AML-193 (cell line): ENCODE results near the gene SLIT3.

Source experiments
- DNase-seq, 2 experiments: peaks; one replicate each; lab custom pipeline; 2025; lab: John Stamatoyannopoulos, UW

The SLIT3 gene

DNA sequence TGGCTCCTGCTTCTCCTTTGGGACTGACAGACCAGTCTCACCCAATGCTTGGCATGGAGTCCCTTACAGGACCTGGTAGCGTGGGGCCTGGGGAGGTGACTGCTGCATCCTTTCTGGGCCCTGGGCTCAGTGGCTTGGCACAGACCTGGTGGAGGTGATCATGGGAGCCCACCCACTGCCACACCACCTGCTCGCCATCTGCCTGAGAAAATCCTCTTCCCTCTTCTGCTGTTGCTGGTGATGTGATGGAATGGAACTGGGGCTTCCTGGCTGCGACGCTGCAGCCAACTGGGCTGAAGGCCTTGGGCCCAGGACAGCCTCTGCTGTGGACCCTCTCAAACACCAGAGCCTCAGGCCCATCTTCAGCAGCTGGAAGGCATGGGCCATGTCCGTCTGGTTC, 599.3 kb downstream of the SLIT3 start:
- DNase-seq: no peak

DNA sequence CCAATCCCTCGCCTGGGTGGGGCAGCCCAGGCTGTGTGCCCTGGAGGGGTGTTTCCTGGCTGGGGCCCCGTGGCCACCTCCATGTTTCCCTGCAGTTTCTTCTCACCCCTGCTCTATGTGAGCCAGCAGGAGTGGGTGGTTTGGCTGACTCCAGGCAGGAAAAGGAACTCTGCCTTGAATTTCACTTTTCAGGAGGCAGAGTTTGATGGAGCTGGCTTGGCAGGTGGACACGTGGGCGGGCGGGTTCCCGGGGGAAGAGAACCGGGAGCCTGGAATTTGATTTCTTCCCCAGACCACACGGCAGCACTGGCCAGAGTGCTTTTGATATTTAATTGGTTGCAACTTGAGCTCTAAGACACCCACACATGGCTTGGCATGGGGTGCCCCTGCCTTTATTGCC, 601.9 kb downstream of the SLIT3 start:
- DNase-seq: no peak

DNA sequence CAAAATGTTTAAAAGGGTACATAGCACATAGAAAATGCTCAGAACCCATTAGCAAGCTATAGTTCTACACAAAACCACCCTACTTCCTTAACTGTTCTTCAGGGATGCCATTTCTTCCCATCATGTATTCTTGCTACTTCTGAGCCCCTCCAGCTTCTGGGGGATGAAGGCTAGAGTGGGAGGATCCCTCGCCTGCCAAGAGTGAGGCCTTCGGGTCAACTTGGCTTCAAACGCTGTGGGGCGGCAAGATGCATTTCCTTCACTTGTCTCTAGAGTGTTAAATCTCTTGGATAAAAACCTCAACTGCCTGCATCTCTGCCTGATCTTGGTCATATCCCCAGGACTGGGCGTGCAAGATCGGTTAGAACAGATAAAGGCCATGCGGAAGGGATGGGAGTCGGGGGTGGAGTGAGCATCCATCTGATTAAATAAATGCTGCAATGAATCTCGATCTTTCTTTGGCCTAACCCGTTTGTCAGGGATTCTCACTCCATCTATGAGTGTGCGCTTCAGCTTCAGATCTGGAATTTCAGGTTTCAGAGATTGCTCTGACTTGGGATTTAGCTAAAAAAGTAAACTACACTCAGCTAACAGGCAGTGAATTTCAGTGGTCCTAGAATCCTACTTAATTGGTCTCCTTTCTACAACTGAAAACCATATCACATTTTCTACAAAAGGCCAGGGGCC, 603.8 kb downstream of the SLIT3 start:
- DNase-seq: no peak

DNA sequence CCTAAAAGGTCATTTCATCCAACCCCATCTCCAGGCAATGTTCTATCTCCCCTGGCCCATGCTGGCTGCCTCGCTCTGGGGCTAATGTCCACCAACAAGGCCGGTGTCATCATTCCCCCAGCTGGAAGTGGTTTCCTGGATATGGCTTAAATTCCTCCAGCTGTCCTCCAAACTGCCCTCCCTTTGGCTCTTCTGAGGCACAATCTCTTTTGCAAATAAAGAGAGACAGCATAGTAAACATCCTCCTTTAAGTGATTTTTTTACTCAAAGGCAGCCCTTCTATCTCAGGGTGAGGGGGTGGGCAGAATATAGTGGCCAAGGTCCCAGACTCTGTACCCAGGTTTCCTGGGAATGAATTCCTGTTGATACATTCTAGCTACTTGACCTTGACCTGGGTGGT, 604.3 kb downstream of the SLIT3 start:
- DNase-seq: no peak

DNA sequence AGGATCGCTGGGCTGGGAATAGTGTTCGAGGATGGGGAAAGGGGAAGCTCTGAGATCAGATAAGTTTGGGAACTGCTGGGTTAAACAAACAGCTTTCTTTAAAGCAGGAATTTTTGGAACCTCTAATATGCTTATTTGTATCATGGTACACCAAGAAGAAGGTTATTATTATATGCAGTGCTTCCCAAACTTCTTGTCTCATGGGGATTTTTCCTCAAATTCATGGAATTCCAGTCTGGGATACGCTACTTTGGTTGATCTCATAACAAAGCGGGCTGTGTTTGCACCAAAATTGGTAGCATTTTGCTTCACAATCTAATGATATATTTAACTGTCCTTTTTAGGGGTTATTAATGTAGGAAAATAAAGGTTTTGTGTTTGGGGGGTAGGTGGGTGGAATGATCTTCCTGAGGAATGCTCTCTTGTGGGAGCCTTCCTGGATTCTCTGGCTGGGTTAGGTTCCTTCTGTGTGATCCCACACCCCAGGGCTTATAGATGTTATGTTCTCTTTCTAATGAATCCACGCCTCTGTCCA, 605.6 kb downstream of the SLIT3 start:
- no peak for DNase-seq

DNA sequence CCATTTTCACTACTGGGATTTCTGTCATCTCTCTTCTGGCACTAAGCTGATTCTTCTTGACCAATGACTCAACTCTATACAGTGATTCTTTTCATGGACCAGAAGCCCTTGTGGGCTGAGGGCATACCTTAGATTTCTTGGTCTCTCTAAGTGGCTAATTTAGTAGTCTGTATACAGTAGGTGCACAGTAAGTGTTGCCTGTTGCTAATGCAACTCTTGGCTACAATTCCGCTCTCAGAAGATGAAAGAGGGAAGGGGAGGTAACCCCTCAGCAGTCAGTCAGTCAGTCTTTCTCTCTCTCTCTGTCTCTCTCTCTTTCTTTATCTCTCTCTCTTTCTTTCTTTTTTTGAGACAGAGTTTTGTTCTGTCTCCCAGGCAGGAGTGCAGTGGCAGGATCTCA, 606.6 kb downstream of the SLIT3 start:
- no peak for DNase-seq

DNA sequence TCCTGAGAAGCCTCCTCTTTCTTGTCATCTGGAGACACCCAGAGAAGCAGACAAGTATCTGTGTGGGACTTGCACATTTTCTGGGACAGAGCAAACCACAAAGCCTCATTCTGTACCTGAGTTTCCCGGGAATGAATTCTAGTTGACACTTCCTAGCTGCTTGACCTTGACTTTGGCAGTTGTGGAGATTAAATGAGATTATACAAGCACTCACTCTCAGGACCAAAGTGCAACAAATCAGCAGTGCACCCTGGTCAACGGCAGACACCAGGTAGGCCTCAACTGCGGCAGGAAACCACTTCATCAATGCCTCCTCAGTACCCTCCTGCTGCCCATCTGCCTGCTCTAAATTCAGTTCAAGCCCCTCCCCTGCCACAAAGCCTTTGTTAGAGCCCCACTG, 607.1 kb downstream of the SLIT3 start:
- no peak for DNase-seq

DNA sequence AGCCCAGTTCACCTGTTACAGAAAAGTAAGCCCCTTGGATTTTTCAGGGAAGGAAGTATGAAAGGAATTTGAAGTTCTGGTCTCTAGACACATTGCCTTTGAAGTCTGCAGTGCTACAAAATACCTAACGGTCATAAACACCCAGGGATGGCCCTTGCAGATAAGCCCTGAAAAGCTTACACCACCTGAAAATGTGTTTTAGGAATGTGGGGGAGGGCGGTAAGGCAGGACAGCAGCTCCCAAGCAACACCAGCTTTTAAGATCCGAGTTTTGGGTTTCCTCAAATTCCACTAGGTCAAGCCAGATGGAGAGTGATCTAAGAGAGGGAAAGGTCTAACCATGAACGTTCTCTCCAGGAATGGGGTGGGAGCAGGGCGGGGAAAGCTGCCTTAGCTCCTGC, 607.6 kb downstream of the SLIT3 start:
- DNase-seq: no peak

DNA sequence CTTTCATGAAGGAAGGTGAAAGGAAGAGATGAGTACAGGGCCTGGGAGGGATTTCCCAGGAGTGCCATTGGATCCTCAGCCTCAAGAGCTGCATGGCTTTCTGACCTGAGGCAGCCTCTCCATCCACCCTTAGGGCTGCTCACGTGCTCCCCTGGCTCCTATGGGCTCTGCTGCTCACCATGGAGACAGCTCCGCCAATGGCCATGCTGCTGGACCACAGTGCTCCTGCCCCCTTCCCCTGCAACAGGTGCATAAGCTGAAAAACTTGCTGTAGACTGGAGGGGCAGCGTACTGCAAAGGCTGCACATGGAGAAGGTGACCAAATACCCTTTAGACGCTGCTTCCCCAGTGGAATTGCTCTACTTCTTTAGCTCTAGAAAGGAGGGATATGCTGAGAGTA, 609.0 kb downstream of the SLIT3 start:
- no peak for DNase-seq

DNA sequence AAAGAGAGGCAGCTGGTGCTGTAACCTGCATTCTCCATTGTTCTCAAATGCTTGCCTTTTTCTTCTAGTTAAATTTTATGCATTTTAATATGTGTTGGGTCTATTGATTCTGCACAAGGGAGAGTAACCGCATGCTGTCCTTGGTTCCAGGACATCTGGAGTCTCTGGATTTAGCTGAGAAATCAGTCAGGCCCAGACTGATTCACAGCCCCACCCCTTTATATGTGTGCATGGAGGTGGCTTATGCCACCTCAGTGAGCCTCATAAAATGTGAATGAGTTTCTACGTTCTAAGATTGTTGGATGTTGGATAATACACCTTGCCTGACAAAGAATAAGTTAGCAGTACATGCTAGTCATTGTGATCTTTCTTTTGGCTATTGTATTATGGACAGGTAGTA, 611.7 kb downstream of the SLIT3 start:
- DNase-seq: no peak

DNA sequence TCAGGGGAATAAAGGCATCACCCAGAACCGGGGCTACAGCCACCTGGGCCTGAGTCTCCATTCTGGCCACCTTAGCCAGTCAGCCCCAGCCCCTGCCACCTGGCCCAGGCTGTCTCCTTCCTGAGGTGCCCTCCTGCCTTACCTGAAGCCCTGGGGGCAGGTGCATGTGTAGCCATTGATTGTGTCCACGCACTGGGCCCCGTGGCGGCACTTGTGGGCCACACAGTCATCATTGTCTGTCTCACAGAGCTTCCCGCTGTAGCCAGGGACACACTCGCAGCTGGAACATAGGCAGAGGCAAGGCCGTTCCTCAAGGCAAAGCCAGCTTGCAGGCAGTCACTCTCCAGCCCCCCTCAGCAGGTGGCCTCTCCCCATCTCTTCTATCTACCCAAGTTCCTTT, 614.1 kb downstream of the SLIT3 start:
- DNase-seq: no peak

DNA sequence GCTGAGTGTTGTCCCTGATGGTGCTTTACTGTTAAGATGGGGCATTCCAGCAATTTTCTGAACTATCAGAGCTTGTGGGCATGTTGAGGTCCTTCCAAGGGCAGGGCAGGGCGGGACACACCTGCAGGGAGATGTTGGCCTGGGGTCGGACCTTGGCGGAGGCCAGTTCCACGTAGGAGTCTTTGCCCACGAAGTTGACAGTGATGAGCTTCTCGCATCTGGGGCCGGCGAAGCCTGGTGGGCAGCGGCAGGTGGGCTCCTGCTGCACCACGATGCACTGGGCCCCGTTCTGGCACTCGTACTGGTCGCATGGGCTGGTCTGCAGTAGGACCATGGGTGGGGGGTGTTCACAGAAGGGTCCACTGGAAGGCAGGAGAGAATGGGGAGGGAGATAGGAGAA, 615.4 kb downstream of the SLIT3 start:
- DNase-seq: no peak

DNA sequence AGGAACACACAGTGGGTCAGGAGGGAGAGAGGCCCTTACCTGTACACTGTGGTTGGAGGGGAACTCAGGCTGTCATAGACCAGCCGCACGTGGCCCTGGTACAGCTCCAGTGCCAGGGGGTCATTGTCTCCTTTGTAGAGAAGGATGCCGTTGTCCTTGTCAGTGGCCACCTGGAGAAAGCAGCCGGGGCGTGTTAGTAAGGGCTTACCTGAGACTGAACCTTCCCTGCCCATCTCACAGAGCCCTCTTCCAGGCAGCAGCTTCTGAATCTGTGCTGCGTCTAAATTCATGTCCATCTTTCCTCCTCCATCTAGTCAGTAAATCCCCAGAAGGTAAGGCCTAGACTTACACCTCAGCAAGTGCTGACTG, 617.0 kb downstream of the SLIT3 start:
- no peak for DNase-seq

DNA sequence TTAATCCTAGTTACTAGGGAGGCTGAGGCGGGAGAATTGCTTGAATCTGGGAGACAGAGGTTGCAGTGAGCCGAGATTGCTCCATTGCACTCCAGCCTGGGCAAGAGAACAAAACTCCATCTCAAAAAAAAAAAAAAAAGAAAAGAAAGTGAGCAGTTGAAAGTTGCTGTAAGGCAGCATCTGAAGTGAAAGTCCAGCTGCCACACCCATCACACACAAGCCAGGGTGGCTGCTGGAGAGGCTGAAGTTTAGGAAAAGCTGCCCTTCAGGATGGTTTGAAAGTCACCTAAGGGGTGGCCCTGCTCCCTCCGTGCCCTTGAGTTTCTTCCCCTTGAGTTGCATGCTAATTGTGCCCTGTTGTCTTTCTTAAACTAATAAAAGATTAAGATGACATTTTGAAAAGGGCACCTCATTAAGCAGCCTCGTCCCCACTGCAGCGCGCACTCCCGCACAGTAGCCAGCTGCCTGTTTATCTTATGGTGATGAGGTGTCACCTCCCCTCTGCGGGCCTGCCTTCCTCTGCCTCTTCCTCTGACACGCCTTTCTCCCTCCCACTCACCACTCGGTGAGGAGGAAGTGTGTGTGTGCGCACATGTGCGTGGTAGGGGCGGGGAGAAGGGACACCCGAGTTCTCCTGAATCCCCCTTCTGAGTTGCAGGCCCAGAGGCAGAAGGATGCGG, 617.6 kb downstream of the SLIT3 start:
- DNase-seq: no peak

DNA sequence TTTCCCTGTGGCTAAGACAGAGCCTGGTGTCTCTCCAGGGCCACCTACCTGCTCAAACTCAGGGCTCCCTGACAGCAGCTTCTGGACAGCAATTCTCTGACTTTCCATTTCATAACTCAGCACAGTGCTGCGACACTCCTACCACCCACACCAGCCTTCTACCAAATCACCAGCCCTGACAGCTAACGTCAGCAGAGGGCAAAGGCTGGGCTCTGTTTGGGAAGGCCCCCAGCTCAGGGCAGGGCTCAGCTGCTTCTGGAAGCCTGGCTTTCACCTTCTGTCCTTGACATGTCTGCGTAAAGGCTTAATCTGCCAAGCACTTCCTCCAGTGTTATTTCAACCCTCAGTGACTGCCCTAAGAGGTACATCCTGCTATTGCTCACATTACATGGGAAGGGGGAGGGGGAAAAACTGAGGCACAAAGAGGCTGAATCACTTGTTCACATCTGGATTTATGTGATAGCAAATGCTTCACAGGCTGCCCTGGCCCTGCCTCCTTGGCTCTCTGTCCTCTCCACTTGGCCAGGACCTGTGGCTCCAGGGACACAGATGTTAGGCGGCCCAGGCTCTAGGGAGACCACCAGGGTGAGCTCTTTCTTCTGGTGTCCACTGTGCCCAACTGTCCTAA, 619.3 kb downstream of the SLIT3 start:
- no peak for DNase-seq

DNA sequence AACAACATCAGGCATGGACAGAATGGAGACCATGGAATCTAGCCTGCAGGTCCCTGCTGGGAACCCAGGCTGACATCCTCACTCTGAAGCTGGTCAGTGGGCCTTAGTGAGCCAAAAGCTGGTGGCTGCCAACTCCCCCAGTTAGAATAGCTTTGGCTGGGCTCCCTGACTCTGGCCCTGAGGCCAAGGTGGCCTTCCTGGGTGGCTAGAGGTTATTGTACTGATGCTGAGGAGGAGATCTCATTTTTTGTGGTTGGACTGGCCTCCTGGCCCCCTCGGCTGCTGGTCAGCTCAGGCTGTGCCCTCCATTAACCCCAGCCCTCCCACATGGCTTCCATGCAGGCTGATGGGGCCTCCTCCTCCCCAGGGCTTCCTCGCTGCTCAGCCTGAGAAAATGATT, 620.5 kb downstream of the SLIT3 start:
- DNase-seq: no peak

DNA sequence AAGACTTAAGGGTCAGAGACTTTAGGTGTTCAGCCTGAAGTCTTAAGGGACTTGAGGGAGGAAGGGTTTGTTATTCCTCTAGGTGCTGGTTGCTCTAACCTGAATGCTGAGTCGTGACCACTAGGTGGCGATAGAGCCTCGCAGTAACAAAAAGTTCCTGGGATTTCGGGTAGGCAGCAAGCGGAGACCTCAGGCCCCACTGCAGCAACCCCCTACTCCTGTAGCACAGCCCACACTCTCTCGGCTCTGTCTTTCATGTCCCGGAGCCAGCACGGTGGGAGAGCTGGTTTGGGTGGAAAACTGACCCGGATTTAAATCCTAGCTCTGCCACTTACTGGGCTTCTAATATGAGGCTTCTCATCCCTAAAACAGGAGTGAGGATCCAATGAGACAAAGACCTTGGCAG, 621.4 kb downstream of the SLIT3 start:
- DNase-seq: peak; percentile 25 to 31

DNA sequence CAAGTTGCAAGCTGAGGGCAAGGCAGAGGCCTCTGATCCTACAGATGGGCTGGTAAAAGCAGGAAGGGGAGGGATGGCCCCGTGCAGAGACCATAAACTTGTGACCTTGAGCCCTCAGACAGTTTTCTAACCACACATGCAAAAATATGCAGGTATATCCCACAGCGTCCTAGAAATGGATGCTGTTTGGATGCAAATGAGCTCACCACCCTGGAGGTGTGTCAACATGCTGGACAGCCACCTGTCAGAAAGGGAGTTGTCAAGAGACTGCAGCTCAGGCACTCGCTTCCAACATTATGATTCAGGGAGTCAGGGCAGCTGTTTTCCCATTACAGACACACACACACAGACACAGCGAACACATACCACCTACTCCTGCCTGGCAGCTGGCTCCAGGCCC, 624.4 kb downstream of the SLIT3 start:
- DNase-seq: no peak

DNA sequence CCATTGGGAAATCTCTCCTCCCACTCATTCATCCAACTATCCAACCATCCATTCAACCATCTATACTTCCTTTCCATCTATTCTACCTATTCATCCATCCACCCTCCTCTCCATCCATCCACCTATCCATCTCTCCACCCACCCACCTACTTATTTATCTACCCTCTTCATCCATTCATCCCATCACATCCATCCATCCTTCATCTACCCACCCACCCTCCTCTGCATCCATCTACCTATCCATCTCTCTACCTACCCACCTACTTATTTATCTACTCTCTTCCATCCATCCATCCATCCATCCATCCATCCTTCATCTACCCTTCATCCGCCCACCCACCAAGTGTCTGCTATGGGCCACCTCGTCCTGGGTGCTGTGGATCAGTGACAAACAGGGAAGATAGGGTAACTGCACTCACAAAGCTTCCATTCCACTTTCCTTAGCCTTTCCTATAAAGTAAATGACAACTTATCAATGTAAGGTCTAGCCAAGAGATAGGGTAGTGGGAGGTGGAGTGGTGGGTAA, 625.0 kb downstream of the SLIT3 start:
- DNase-seq: no peak

DNA sequence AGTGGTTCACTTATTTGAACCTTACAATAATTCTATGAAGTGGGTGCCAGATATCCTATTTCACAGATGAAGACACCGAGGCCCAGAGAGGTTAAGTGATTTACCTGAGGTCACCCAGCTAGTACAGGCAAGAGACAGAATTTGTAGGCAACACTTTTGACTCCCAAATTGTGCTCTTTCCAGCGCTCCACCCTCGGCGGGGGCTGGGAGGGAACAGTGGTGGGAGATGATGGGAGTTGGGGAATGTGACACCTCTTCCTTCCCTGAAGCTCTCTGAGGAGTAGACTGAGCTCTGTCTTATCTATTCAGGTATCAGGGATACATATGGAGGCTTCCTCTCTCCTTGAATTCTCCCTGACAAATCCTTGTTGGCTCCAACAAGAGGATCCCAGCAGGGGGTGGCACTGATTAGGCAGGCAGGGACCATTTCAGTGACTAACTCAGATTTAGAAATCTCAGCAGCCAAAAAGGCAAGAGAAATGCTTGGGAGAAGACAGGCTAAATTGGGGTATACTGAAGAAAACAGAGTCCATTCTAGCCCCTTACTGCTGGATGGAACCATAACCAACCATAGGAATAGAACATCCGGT, 626.0 kb downstream of the SLIT3 start:
- DNase-seq: no peak

DNA sequence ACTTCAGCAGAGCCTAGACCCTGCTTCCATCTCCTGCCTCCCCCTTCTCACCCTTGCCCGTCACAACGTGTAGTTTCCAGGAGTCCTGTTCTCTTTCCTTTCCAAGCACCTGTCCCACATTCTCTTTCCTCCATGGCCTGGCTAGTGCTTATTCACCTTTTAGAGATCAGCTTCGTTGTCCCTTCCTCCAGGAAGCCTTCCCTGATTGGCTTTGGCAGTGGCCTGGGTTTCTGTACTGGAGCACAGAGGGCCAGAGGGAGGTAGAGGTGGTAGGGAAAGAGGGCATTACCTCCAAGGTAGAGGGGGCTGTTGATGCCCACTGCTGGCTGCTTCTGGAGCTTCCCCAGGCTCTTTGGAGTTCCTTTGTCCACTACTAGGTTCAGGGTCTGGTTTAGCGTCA, 628.1 kb downstream of the SLIT3 start:
- no peak for DNase-seq

DNA sequence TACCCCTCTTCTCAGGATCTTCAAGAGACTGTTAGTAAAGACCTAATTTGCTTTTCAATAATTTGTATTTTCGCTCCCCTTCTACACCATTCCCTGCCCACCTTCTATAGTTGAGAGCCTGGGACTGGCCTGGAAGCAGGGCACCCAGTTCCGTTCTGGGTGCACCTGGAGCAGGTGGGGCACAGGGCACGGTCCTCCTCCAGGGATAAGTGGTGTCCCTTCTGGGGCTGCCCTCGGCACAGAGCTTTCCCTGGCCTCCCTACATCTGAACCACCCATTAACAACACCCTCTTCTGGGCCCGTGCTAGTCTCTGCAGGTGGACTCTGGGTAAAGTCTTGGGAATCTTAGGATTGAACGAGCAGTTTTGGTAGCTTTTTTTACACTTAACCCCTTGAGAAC, 628.9 kb downstream of the SLIT3 start:
- no peak for DNase-seq
